SK-N-SH (cell line): ENCODE results near the gene FAH.

Experiments used
- EP300 ChIP-seq, 2 experiments: IDR thresholded peaks; 2 replicates each; pipeline versions ENCODE4 v1.4.0 to v1.6.1; 2012; ENCODE audit warnings: borderline replicate concordance in 1 of 2, low read depth in 1 of 2, low read length in 1 of 2
- JUND ChIP-seq: IDR thresholded peaks from 2 replicates; pipeline ENCODE4 v1.4.0; 2012
- MXI1 ChIP-seq: IDR thresholded peaks from 2 replicates; pipeline ENCODE4 v1.6.1; 2012; ENCODE audit warnings: mild to moderate bottlenecking, low read depth, low read length, improper control_type of control experiment
- POLR2AphosphoS5 ChIP-seq: IDR thresholded peaks from 2 replicates; pipeline ENCODE4 v1.6.1; 2012; ENCODE audit warnings: low read depth, low read length
- TAF1 ChIP-seq: IDR thresholded peaks from 2 replicates; pipeline ENCODE4 v1.6.1; 2012; ENCODE audit warnings: low read depth, mild to moderate bottlenecking, low read length, moderate library complexity, borderline replicate concordance
- TCF12 ChIP-seq: IDR thresholded peaks from 2 replicates; pipeline ENCODE4 v1.4.0; 2012
- TF ChIP-seq, protein P1 (sequence below): fragments of 200-600 bp; sonication (generic); IDR thresholded peaks from 2 replicates; pipeline ENCODE4 v1.6.1; 2017; ENCODE audit warnings: antibody characterized with exemption, mild to moderate bottlenecking, moderate library complexity
- TF ChIP-seq, protein P2 (sequence below): fragments of 150-350 bp; IDR thresholded peaks from 2 replicates; pipeline ENCODE4 v1.6.1; 2017; ENCODE audit warnings: antibody characterized with exemption, low read length, low read depth, borderline replicate concordance

GRCh38 chr15:80151576-80151975 is 1.2 kb upstream of the FAH start:
- TF ChIP-seq, protein P1, sequence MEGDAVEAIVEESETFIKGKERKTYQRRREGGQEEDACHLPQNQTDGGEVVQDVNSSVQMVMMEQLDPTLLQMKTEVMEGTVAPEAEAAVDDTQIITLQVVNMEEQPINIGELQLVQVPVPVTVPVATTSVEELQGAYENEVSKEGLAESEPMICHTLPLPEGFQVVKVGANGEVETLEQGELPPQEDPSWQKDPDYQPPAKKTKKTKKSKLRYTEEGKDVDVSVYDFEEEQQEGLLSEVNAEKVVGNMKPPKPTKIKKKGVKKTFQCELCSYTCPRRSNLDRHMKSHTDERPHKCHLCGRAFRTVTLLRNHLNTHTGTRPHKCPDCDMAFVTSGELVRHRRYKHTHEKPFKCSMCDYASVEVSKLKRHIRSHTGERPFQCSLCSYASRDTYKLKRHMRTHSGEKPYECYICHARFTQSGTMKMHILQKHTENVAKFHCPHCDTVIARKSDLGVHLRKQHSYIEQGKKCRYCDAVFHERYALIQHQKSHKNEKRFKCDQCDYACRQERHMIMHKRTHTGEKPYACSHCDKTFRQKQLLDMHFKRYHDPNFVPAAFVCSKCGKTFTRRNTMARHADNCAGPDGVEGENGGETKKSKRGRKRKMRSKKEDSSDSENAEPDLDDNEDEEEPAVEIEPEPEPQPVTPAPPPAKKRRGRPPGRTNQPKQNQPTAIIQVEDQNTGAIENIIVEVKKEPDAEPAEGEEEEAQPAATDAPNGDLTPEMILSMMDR, result no peak
- TF ChIP-seq POLR2AphosphoS5 (no peak), JUND (no peak), TAF1 (no peak), EP300 (IDR thresholded peaks at IDR 0.05; ENCODE audit: borderline replicate concordance in 1 of 2, low read depth in 1 of 2, low read length in 1 of 2) (no peak), TCF12 (no peak), MXI1 (no peak)
- TF ChIP-seq, protein P2, sequence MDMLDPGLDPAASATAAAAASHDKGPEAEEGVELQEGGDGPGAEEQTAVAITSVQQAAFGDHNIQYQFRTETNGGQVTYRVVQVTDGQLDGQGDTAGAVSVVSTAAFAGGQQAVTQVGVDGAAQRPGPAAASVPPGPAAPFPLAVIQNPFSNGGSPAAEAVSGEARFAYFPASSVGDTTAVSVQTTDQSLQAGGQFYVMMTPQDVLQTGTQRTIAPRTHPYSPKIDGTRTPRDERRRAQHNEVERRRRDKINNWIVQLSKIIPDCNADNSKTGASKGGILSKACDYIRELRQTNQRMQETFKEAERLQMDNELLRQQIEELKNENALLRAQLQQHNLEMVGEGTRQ, result no peak
